Uterus (tissue), 2 donors: Measurements from ENCODE around the gene XXYLT1.

ENCODE experiments used
- CTCF ChIP-seq, 4 experiments: fragments of 200-600 bp in 2 of 4; fragments of 450-650 bp in 2 of 4; sonication (generic) in 2 of 4; IDR thresholded peaks; one replicate each; pipeline ENCODE4 v1.5.1; 2016 to 2019; ENCODE audit warnings: antibody characterized with exemption in 4 of 4, mild to moderate bottlenecking in 2 of 4, moderate library complexity in 1 of 4
- POLR2A ChIP-seq, 2 donors: fragments of 450-650 bp; IDR thresholded peaks; one replicate each; pipeline ENCODE4 v1.6.1; 2016; ENCODE audit warnings: antibody characterized with exemption in 2 of 2, mild to moderate bottlenecking in 1 of 2, moderate library complexity in 1 of 2

DNA sequence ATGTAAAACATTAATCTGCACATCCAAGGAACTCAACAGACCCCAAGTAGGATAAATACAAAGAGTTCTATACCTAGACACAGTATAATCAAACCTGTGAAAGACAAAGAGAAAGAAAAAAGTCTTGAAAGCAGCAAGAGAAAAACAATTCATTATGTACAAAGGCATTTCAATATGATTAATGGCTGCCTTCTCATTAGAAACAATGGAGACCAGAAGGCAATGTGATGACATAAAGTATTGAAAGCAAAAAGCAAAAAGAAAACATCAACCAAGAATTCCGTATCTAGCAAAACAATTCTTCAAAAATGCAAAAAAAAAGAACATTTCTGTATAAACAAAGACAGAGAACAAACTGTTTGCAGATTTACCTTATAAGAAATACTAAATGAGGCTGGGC lies 81.1 kb downstream of the XXYLT1 start:
- TF ChIP-seq CTCF (IDR thresholded peaks at IDR 0.05) (no peak), POLR2A (IDR thresholded peaks at IDR 0.05) (no peak)
